ENCODE data around the gene FSTL4.
"Not testable (repeated sequence)": the region's sequence is repeated elsewhere in the genome, so short reads cannot be mapped to it uniquely, and the experiment has no call there.

Gene FSTL4

DNA sequence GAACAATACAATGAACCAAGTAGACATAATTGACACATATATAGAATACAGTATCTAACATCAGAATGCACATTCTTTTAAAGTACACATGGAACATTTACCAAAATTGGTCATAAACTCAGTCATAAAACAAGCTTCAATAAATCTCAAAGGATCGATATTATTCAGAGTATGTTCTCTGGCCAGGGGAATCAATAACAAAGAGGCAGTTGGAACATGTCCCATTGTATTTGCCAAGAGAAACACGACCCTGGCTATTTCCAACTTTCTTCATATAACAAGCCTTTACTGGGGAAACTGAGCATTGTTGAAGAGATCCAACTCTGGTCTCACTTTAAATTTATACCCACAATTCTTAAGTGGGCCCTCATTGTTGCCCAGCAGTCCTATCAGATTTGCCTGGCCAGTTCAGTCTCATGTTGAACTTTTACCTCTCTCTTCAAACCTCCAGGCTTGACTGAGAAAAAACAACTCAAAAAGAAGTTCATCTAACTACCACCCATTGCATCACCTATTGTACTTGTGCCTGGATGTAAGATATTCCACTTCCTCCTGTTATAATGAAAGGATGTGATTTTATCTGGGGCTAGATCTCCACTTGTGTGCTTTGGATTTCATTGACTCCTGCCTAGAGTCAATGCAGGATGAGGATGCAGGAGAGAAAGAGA, 398.1 kb downstream of the FSTL4 start:
- FAIRE-seq (no peak), DNase-seq (ENCODE audit: insufficient read length, low spot score) (no peak)

DNA sequence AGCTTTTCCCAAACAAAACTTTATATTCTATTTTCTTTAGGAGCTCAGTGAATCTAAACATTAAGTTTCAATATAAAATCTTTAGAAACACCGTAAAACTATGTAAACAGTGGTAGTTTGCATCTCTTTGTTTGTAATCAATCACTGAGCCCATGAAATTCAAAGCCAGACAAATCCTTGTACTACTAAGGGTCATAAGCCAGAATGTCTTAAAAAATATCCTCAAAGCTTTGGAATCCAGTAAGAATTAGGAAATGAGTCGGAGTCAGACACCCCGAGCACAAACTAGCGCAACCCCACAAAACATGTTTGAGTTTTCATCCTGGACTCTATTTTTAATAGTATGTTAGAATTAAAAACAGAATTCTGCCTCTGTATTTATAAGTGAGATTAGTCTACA, 406.7 kb downstream of the FSTL4 start:
- no peak for DNase-seq (ENCODE audit: insufficient read length, low spot score)
- FAIRE-seq = no peak

DNA sequence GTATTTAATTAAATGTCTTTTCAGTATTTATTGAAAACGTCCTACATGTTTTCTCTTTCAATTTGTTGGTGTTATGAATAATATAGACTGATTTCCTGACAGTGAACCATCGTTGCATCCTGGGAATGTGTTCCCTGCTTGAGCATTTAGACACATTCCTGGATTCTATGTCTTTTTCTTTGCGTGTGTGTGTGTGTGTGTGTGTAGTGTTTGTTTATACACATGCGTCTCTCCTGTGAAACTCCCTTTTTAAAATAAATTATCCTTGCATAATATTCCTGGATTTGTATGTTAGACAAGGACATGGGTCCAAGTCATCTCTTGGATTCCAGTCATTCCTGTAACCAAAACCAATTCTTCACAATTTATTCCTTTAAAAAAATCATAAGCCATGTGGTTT, 407.1 kb downstream of the FSTL4 start:
- no peak for FAIRE-seq
- no peak for DNase-seq (ENCODE audit: insufficient read length, low spot score)

DNA sequence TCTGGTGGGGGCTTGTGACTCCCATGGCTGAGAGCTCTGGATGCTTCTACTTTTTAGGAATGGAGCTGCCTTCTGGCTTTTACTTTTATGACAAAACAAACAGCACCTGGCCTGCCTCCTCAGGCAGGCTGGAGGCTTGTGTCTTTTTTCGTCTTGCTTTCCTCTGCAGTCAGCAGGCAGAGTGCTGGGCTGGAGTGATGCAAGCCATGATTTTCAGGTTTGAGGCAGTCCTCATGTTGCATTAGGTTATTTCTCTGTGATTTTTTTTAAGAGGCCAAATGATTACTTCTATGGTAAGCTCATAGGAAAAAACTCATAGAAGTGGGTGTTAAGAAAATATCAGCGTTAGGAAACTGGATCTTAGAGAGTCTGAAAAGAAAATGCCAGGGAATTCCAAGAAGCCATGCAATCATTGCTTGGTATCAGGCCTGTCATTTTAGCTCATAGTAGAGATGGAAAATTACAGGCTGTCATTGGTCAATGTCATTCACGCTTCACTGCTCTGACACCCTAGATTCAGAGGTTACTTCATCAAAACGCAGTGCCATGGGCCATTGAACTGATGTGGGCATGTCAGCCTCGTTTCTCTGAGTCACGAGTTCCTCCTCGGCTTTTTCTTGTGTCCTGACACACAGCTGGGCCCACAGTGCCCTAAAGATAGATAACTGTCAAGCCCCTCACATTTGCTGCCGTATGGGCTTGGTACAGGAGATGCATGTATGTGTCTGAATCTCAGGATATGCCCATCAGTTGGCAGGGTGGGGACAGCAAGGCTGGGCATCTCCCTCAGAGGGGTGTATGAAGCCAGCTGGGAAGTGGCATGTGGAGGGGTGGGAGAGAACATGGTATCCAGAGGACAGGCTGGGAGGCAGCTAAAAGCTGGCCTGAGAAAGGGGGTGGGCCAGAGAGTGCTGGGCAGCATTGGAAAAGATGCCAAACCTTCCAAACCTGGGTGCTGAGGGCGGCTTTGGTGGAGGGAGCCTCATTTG, 408.7 kb downstream of the FSTL4 start:
- no peak for FAIRE-seq
- DNase-seq (ENCODE audit: insufficient read length, low spot score) = no peak

DNA sequence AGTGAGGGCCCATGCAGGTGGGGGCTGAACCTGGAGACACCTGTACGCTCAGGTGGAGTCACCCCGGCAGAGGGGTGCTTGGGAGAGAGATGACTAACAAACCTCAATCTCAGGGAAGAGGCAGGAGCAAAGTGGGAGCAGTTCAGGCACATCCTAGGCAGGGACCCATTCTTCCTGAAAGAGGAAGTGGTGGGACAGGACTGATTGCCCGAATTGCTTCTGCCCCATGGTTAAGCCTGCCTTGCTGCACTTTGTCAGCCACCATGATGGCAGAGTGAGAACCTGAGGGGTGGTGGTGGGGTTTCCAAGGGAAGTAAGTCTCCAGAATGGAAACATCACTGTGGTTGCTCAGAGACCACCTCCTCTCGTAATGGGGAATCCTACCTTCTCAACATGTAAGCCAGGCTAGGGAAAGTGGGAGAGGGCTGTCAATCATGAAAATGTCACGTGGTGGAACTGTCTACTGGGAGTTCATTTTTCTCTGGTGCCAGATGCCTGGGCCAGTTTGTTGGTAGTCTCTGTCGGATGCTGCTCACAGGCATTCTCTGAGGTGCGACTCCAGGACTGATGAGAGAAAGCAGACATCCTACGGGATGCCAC, 410.2 kb downstream of the FSTL4 start:
- DNase-seq (ENCODE audit: insufficient read length, low spot score) (no peak), FAIRE-seq (no peak)

DNA sequence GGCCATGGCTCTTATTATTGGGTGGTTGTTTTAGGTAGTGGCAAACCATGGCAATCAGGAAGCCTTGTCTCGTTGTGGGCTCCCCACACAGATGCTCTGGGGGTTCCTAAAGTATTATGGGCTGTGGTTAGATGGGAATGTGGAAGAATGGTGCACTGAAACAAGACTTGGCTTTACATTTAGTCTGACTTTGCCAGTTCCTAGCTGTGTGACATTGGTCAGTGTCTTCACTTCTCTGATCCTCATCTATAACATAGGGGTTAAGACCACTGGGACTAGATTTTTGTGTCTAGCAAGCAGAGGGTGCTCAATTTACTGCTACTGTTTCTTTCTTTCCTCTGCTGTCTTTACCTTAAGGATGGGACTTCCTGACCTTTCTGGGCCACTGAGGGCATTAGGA, 411.0 kb downstream of the FSTL4 start:
- DNase-seq (ENCODE audit: insufficient read length, low spot score) = no peak
- FAIRE-seq = no peak

DNA sequence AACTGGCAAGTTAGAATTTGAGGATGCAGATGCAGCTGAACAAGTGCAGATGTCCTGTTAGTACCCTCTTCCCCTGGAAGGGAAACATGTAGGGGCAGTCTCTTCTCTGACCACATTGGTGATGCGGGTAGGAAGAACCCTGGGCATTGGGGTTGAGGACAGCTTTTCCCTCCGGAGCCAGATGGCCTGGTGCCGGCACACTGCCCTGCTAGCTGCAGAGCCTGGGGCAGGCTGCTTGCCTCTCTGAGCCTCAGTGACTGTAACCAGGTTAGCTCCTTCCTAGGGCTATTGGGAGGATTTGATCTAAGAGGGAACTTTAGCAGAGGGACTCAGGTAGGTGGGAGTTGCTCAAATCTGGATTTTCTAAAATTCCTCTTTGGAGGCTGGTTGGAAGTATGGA, 412.1 kb downstream of the FSTL4 start:
- FAIRE-seq = no peak
- no peak for DNase-seq (ENCODE audit: insufficient read length, low spot score)

DNA sequence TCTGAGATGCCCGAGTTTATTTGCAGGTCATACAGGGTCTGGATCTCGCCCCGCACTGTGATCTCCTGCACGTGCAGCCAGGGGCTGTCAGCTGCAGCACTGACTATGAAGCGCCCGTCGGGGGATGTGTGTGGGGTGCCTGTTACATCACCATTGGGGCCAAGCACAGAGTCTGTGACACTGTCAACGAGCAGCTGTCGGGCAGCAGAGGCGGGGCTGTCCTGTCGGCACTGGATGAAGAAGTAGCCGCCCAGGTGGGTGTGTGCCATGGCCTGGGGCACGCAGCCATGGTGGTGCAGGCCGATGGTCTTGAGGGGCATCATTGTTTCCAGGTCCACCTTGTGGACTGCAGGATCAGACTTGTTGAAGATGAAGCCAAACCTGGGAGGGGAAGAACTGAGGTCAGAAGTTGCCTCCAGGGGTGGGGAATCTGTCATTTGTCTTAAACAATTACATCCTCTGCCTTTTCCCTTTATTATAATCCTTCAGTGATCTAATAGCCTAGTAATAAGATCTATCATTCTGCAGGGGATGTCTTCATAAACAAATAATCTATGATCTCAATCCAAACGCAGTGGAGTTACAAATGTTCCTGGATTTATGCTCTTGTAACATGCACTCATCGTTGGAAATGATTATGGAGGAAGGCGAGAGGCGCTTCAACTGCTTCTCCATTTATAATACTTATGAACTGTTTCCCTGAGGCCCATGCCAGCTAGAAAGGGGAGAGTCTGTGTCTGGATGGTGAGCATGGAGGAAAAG, 412.7 kb downstream of the FSTL4 start:
- FAIRE-seq (no peak), DNase-seq (ENCODE audit: insufficient read length, low spot score) (no peak)

DNA sequence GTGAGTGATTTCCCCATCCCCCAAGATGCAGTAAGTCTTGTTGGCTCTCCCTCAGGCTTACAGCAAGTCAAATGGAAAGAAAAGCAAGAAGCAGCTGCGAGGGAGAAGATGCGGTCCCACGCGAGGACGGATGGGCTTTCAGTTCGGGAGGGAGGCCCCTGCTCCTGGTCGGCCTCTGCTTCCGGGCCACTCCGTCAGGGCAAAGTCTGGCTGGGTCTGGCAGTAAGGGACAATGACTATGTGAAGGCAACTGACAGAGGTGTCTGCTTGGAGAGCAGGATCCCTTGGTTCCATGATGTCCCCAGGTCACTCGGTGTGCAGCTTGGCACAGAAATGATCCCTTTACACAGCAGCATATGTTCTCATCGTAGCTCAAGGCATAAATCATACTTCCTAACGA, 413.8 kb downstream of the FSTL4 start:
- DNase-seq (ENCODE audit: insufficient read length, low spot score) (no peak), FAIRE-seq (no peak)

DNA sequence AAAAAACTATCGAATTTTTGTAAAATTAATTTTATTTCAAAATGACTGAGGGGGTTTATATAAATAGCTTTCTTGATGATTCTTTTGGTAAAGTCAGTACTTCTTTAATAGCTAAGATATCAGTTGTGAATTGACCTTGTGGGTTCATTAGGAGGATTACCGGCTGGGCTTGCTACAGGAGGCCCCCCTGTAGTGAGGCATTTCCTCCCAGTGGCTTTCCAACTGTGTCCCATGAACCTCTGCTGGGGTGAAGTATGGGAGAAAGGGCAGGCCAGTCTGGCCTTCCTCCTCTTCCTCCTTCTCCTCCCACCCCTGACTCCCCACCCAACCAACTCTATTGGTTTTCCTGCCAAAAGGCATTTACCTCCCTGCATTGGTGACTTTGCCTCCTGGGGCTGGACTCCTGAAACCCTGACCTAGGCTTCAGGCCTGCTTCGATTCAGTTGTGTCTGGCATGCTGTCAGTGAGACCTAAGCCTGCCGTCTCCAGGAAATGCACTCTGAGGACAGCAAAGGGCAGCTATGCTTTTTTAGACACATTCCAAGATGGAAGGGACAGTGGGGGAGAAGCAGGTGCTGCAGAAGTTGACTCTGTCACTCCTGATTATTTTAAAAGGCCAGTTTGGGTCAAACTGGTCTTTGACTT, 415.8 kb downstream of the FSTL4 start:
- no peak for DNase-seq (ENCODE audit: insufficient read length, low spot score)
- no peak for FAIRE-seq

DNA sequence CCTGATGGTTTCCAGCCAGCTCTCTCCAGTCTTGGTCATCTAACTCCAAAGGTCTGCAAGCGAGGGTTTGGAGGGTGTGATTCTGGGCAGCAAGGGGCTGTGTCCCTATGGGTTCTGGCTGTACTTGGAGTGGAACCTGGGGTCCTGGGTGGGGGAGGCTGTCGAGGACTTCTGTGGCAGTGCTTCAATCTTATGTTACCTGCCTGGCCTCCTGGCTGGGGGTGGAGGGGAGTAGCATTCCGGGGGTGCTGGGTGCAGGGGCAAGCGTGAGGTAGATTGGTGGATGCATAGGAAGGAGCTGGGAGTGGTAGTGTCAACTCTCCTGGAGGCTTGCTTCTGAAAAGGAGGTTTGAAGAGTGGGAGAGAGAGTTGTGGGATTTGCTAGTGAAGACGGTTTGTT, 417.1 kb downstream of the FSTL4 start:
- no peak for FAIRE-seq
- DNase-seq (ENCODE audit: insufficient read length, low spot score) = no peak

DNA sequence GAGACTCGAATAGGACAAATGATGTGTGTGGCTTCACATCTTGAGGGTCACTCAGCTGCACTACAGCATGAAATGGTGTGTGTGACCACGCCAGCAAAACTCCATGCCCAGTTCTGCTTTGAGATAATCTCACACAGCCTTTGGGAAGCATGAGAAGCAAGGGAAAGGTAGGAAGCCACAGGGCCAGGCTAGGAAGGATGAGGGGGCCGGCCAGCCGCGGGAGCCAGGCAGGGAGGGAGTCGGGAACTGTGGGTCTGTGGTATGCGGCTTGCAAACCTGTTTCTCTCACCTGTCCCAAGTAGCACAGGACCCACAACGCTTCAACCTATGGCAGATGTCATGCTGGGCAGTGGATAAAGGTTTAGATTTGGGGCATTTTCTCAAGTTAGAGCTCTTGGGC, 418.5 kb downstream of the FSTL4 start:
- FAIRE-seq = no peak
- DNase-seq (ENCODE audit: insufficient read length, low spot score) = no peak

DNA sequence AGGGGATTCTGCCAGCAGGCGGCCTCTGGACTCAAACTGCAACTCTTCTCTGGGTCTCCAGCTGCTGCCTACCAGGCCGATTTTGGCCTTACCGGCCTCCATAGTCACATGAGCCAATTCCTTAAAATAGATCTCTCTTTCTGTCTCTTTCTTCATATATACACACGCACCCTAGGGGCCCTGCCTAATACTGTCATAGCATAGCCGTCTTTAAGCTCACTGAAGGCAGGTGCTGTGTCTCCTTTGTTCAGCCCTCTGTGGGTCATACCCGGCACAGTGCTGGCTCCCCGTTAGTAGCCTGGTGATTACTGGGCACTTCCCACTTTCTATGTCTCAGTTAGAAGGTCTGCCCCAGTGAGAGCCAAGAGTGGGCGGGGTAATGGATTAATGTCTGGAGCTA, 419.6 kb downstream of the FSTL4 start:
- DNase-seq (ENCODE audit: insufficient read length, low spot score) = no peak
- no peak for FAIRE-seq

DNA sequence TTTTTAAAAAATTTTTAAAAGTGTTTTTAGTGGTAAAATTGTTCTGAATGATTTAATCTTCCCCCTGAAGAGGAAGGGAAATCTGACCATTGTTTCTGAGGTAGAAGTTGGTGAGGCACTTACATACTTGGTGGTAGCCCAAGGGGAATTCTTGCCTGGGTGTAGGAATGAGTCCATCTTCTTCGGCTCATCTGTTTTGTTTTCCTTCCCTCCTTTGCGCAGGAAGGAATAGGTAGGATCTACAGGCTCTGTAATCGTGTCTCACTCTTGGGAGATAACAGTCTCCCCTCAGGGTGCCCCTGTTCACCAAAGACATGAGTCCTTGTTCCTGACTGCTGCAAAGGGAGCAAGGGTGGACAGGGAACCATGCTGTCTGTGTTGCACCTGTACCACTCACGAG, 422.5 kb downstream of the FSTL4 start:
- no peak for FAIRE-seq

DNA sequence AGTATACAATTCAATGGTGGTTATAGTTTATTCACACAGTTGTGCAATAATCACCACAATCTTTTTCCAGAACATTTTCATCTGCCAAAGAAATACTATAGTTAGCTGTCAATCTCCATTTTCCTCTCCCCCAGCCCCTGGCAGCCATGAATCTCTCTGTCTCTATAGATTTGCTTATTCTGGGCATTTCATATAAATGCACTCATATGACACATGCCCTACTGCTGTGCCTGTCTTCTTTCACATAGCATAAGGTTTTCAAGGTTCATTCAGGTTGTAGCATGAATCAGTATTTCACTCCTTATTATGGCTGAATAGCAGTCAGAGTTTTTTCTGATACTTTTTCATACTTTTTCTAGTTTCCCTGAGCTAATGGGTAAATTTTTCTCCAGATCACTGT, 432.9 kb downstream of the FSTL4 start:
- FAIRE-seq (no peak), DNase-seq (ENCODE audit: insufficient read length, low spot score) (no peak)

More for the DNA sequence above, 422.5 kb downstream of the FSTL4 start:
- DNase-seq (ENCODE audit: insufficient read length, low spot score) = no peak

DNA sequence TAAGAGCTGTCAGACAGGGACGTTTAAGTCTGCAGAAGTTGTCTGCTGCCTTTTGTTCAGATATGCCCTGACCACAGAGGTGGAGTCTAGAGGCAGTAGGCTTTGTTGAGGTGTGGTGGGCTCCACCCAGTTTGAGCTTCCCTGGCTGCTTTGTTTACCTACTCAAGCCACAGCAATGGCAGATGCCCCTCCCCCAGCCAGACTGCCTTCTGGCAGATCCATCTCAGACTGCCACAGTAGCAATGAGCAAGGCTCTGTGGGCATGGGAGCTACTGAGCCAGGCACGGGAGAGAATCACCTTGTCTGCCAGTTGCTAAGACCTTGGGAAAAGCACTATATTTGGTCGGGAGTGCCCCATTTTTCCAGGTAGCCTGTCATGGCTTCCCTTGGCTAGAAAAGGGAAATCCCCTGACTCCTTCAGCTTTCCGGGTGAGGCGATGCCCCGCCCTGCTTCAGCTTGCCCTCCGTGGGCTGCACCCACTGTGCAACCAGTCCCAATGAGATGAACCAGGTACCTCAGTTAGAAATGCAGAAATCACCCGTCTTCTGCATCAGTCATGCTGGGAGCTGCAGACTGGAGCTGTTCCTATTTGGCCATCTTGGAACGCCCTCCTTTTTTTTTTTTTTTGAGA, 441.5 kb downstream of the FSTL4 start:
- not testable (repeated sequence) for FAIRE-seq; DNase-seq (ENCODE audit: insufficient read length, low spot score)

DNA sequence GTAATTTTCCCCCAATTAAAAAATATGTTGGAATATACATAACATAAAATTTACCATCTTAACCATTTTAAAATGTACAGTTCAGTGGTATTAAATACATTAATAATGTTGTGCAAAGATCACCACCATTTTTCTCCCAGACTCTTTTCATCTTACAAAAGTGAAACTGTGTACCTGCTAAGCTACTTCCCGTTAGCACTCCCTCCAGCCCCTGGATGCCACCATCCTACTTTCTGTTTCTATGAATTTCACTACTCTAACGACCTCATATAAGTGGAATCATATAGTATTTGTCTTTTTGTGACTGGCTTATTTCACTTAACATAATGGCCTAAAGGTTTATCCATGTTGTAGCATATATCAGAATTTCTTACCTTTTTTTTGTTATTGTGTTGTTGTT, 447.6 kb downstream of the FSTL4 start:
- FAIRE-seq (no peak), DNase-seq (ENCODE audit: insufficient read length, low spot score) (no peak)

DNA sequence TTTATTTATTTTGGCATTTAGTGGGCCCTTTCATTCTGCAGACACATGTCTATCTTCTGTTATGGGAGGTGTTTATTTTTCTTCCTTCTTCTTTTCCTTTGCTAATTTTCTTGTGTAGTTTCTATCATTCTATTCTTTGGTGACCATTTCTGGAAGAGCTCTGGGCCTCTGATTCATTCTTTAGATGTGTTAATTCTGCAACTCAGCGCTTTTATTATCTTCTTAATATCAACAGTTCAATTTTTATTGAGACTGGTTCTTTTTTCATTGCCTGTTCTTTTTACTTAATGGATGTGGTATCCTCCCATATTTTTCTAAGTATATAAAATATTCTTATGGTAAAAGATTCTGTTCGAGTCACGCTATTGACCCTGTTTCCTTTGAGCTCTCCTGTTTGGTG, 448.5 kb downstream of the FSTL4 start:
- FAIRE-seq (no peak), DNase-seq (ENCODE audit: insufficient read length, low spot score) (no peak)

DNA sequence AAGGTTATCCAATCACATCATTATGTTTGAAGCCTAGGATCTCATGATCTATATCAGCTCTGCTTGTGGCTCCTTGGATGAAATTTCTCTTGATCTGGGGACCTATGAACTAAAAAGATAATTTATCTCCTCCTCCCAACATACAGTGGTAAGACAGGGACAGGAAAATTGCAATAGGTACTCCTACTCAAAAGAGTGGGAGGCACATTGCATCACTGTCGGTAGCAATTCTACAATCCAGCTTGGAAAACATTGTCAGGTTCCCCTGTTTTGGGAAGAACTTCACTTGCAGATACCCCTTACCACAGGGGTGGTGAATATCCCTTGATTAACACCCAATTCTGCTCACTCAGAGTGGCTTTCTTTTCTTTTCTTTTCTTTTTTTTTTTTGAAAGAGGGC, 452.8 kb downstream of the FSTL4 start:
- DNase-seq (ENCODE audit: insufficient read length, low spot score) = no peak
- no peak for FAIRE-seq

All from GM19239 (cell line).